ENCODE measurements around the gene FAM120C. TPM values are rescaled to one million over a fixed set of nuclear protein-coding genes. Genes with fewer than 3 reads are reported as not detected.

Gene FAM120C
- total RNA-seq, 1 donor from 2014 or later = 8.2 TPM

- no peak for ATAC-seq
These were observed 152.7 kb downstream of the FAM120C start for GRCh38 chrX:54030329-54030728.

GRCh38 chrX:54029529-54030143 lies 153.4 kb downstream of the FAM120C start:
- ATAC-seq = peak; percentile 96

DNA sequence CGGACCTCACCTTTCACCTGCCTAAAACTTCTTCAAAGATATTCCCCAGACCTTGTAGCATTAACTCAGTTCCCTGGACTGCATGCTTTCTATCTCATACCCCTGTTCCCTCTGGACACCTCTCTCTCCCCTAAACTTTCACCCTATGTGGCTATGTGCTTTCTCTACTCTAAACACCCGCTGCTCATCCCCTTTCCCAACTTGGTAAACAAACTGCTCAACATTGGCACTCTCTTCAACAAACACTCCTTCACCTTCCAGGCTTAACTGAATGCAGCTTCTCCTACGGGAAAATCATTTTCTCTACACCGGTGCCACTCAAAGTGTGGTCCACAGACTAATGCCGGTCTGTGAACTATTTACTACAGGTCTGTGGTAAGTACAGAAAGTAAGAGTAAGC lies 158.7 kb downstream of the FAM120C start:
- ATAC-seq = no peak

Other genes with a start within 250 kb of the FAM120C start
- 16.3 TPM for gene PHF8, start 138.8 kb downstream of the FAM120C start, total RNA-seq
- gene WNK3, start 174.8 kb upstream of the FAM120C start, total RNA-seq = 0.40 TPM

Measured in esophagus mucosa (tissue), 1 donor.